GM12891 (cell line): ENCODE measurements around the gene C14orf39. TPM values are rescaled to one million over a fixed set of nuclear protein-coding genes. Genes with fewer than 3 reads are reported as not detected.

Source experiments
- DNase-seq: peaks from one replicate; pipeline ENCODE4 v3.0.0; 2011; ENCODE audit warnings: low spot score; ENCODE audit not compliant: insufficient read length
- FAIRE-seq: peaks from 2 replicates; lab custom pipeline; 2011; peaks lifted over from hg19 to GRCh38; lab: Jason Lieb, UNC
- PAX5 ChIP-seq: IDR thresholded peaks from 2 replicates; pipeline ENCODE4 v1.6.1; 2011; ENCODE audit warnings: low read length, moderate library complexity, mild to moderate bottlenecking; ENCODE audit not compliant: insufficient read depth, severe bottlenecking
- POLR2A ChIP-seq: IDR thresholded peaks from 2 replicates; pipeline ENCODE4 v1.6.1; 2011; ENCODE audit warnings: low read depth, low read length, control low read depth
- POLR2AphosphoS5 ChIP-seq: IDR thresholded peaks from 2 replicates; pipeline ENCODE4 v1.6.1; 2011; ENCODE audit warnings: low read depth, low read length, control low read depth
- POU2F2 ChIP-seq: IDR thresholded peaks from 2 replicates; pipeline ENCODE4 v1.6.1; 2011; ENCODE audit warnings: low read depth, mild to moderate bottlenecking, control low read depth, low read length, moderate library complexity
- SPI1 ChIP-seq: IDR thresholded peaks from 2 replicates; pipeline ENCODE4 v1.6.1; 2011; ENCODE audit warnings: low read depth, low read length, control low read depth
- TAF1 ChIP-seq: IDR thresholded peaks from 2 replicates; pipeline ENCODE4 v1.6.1; 2011; ENCODE audit warnings: low read depth, low read length, control low read depth
- polyA plus RNA-seq: library from polyadenylated mRNA; unstranded; fragments of >200 nt; gene quantifications from one replicate; pipeline ENCODE4 v1.2.1, GENCODE V29; 2012; ENCODE audit warnings: low read depth, missing spikeins, inconsistent platforms; ENCODE audit not compliant: missing spikeins

Gene C14orf39, protein sequence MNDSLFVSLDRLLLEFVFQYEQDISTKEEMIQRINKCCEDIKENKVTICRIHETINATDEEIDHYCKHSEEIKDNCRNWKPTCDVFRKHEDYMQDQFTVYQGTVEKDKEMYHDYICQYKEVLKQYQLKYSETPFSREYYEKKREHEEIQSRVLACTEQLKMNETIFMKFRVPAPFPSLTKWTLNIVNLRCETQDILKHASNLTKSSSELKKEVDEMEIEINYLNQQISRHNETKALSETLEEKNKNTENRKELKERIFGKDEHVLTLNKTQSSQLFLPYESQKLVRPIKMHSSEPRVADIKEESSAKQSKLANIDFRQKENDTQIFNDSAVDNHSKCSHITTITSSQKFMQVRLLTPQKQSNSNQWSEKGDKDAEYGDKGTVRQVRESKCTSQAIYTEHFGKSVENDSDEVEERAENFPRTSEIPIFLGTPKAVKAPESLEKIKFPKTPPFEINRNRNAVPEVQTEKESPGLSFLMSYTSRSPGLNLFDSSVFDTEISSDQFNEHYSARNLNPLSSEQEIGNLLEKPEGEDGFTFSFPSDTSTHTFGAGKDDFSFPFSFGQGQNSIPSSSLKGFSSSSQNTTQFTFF
- polyA plus RNA-seq = 0.13 TPM

DNA sequence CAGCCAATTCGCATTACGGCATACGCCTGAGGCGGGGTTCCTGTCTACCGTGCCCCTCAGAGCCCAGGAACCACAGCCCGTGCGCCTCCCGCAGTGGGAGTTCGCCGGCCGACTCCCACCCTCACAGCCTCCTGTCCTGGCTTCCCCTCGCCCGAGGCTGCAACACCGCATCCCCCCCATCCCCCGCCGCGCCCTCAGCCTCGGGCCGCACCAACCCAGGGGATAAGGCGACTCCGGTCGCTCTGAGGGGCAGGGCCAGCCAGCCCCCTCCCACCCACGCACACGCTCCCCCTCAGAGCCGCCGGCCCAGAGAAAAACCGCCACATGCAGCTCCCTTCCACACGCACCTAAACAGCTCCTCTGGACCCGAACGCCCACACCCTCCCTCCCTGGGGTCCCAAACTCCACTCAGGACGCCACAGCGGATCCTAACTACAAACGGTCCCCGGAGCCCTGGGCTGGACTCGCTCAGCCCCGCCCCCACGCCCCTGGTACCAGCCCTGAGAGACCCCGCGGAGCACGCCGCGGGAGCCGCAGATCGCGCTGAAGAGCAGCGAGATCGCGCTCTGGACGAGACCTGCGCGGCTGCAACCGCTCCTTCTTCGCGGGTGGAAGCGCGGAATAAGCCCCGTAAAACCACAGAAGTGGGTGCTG lies at the start of gene C14orf39:
TSS of gene C14orf39 (minus strand) at position 466 of the 654 bp plus-strand sequence. CDS start 985 bp downstream, outside the sequence.
- DNase-seq = no peak

GRCh38 chr14:60532442-60532841 lies 46.6 kb upstream of the C14orf39 start:
- no peak for FAIRE-seq

More for the DNA sequence above, at the start of gene C14orf39:
- peak; percentile 20 for FAIRE-seq
- no peak for TF ChIP-seq POU2F2
- TF ChIP-seq TAF1 = no peak
- TF ChIP-seq PAX5 = no peak
- no peak for TF ChIP-seq POLR2A
- TF ChIP-seq SPI1 = no peak
- no peak for TF ChIP-seq POLR2AphosphoS5

DNA sequence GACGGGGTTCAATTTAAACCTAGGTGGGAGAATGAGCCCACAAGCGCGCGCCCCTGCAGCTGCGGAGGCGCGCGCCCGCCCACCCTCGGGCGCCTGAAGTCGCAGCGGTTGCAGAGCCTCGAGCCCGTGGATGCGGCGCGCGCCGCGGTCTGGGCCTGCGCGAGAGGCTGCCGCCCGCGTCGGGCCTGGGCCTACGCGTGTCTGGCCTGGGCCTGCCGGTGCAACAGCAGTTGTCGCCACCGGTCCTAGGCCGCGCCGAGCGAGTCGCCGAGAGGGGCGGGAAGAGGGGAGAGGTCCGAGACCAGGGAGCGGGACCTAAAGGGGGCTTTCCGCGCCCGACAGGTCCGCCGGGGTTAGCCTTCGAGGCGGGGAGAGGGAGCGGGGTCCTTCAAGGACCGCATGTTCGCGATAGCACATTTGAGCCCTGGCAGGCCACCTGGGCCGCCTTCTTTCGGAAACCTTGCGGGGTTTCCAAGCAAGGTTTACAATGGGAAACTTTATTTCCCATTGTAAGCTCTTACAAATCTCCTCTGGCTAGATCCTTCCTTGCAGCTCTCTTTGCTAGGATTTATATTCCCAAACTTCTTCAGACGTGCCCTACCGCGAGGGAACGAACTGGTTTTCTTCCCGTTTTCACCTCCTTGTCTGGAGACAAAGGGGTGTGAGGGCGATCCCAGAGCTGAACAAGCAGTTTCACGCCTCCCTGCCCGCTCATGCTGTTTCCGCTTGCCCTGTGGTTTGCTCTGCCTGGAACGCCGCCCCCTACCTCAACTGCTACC lies 29.8 kb upstream of the C14orf39 start:
- DNase-seq (no peak), FAIRE-seq (no peak)
- TF ChIP-seq POLR2AphosphoS5 (no peak), POU2F2 (no peak), TAF1 (no peak), PAX5 (no peak), SPI1 (no peak), POLR2A (no peak)

More at GRCh38 chr14:60532442-60532841, 46.6 kb upstream of the C14orf39 start:
- no peak for TF ChIP-seq SPI1
- no peak for TF ChIP-seq PAX5
- no peak for TF ChIP-seq POLR2AphosphoS5
- TF ChIP-seq POLR2A = no peak
- no peak for TF ChIP-seq POU2F2
- no peak for TF ChIP-seq TAF1
- no peak for DNase-seq

- TF ChIP-seq TAF1 = no peak
- TF ChIP-seq PAX5 = no peak
- TF ChIP-seq POU2F2 = no peak
- TF ChIP-seq POLR2AphosphoS5 = no peak
- no peak for TF ChIP-seq POLR2A
- no peak for TF ChIP-seq SPI1
- no peak for FAIRE-seq
Observed at GRCh38 chr14:60514741-60515491, 29.1 kb upstream of the C14orf39 start.

DNA sequence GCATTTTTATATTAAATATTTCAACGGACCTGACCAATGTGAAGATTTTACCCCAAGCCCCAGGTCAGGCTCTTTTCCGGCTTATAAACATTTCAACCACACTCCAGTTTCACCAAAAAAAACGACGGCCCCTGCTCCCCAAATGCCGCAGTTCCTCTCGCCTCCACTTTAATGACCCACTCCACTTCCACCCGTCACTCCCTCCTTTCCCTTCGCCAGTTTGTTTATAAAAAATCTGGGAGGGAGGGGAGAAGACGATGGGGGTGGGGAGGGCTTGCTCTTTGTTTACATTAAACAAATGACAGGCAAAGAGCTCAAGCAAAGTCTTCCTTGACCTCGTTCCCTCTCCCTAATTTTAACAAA lies 28.5 kb upstream of the C14orf39 start:
- DNase-seq (no peak), FAIRE-seq (no peak)
- no peak for TF ChIP-seq POU2F2
- no peak for TF ChIP-seq POLR2A
- TF ChIP-seq SPI1 = no peak
- no peak for TF ChIP-seq TAF1
- TF ChIP-seq POLR2AphosphoS5 = no peak
- TF ChIP-seq PAX5 = no peak

More at GRCh38 chr14:60514741-60515491, 29.1 kb upstream of the C14orf39 start:
- no peak for DNase-seq

GRCh38 chr14:60512973-60513571 lies 27.2 kb upstream of the C14orf39 start:
- no peak for DNase-seq
- TF ChIP-seq POLR2A (no peak), PAX5 (no peak), TAF1 (no peak), SPI1 (no peak)
- no peak for FAIRE-seq

- TF ChIP-seq POLR2AphosphoS5 (no peak), TAF1 (no peak), SPI1 (no peak), POU2F2 (no peak), POLR2A (no peak), PAX5 (no peak)
- DNase-seq = no peak
- no peak for FAIRE-seq
Observed at GRCh38 chr14:60512126-60512525, 26.3 kb upstream of the C14orf39 start.

GRCh38 chr14:60510951-60511599 lies 25.2 kb upstream of the C14orf39 start:
- no peak for TF ChIP-seq POLR2AphosphoS5
- TF ChIP-seq POU2F2 = no peak
- no peak for TF ChIP-seq POLR2A
- FAIRE-seq = no peak

More at GRCh38 chr14:60510951-60511599, 25.2 kb upstream of the C14orf39 start:
- DNase-seq = no peak
